ENCODE measurements around the gene HPN. TPM values are rescaled to one million over a fixed set of nuclear protein-coding genes. Genes with fewer than 3 reads are reported as not detected.

Gene HPN
- total RNA-seq, 2 experiments from 2014 or later, result not detected

DNA sequence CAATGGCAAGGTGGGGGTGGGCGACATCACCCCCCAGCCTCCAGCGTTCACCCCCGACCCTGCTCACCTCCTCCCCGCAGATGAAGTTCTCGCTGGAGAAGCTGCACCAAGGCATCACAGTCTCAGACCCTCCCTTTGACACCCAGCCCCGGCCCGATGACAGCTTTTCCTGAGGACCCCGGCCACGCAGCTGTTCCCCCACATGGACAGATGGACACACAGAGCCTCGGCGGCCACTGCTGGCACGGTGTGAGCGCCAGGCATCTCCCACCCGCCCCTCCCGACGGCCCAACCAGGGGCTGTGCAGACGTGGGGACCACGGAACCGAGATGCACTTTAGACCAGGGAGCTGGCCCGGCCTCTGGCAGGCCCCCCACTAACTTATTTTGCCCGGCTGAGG lies 15.6 kb upstream of the HPN start:
- H3K27ac ChIP-seq (ENCODE audit: low read depth in 1 of 2, low read length in 2 of 2), result no peak overlapping the region
- no peak overlapping the region for H3K4me3 ChIP-seq (ENCODE audit: low read length)
- Mint-ChIP-seq H3K27ac (no peak overlapping the region), H3K4me3 (no peak overlapping the region), H3K36me3 (ENCODE audit: low read depth) (peaks cover 70% of the 10 kb centered on the region), H3K9me3 (no peaks in the 10 kb centered on the region), H3K27me3 (peaks cover under 1% of the 10 kb centered on the region), H3K4me1 (ENCODE audit: low read depth) (peaks cover 4% of the 10 kb centered on the region)
- TF ChIP-seq, protein P1, sequence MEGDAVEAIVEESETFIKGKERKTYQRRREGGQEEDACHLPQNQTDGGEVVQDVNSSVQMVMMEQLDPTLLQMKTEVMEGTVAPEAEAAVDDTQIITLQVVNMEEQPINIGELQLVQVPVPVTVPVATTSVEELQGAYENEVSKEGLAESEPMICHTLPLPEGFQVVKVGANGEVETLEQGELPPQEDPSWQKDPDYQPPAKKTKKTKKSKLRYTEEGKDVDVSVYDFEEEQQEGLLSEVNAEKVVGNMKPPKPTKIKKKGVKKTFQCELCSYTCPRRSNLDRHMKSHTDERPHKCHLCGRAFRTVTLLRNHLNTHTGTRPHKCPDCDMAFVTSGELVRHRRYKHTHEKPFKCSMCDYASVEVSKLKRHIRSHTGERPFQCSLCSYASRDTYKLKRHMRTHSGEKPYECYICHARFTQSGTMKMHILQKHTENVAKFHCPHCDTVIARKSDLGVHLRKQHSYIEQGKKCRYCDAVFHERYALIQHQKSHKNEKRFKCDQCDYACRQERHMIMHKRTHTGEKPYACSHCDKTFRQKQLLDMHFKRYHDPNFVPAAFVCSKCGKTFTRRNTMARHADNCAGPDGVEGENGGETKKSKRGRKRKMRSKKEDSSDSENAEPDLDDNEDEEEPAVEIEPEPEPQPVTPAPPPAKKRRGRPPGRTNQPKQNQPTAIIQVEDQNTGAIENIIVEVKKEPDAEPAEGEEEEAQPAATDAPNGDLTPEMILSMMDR (IDR thresholded peaks at IDR 0.05), result no peak
- DNase-seq, result no peak
- POLR2A ChIA-PET, result interaction anchor here (0.8 to 3.9 kb wide), 2 partner anchors 11 to 52 kb away, joined by 5 to 35 read pairs; no protein-coding TSS in a partner anchor
- no peaks in the 10 kb centered on the region for H3K9me3 ChIP-seq (ENCODE audit: control insufficient read depth in 1 of 2, insufficient read depth in 1 of 2, low read length in 2 of 2)
- CTCF ChIA-PET, result no interaction called here
- peaks cover 0 to 1% of the 10 kb centered on the region in 2 experiments for H3K27me3 ChIP-seq (ENCODE audit: control insufficient read depth in 1 of 2, insufficient read depth in 2 of 2, low read length in 2 of 2)
- peaks cover 59% of the 10 kb centered on the region for H3K36me3 ChIP-seq (ENCODE audit: insufficient read depth, low read length)
- H3K4me1 ChIP-seq (ENCODE audit: insufficient read depth, low read length), result peaks cover 9% of the 10 kb centered on the region
- intact Hi-C loops (cut with DNase I, micrococcal nuclease), result no loop called here
- no peak for ATAC-seq (ENCODE audit: poor library complexity)

DNA sequence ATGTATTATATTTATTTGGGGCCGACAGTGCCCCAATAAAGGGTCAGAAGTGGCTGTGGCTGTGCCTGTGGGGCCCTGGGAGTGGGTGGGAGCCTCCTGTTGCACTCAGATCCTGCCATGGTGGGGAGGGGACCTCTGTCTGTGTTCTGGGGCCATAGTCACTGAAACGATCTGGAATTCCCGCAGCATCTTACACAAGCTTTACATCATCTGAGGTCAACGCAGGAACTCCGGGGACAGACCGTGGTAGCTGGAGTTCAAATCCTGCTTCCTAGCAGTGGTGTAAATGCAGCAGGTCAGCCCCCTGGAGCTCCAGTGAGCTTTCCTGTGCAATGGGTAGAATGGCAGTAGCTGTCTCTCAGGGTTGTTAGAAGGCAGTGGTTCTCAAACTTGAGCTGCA lies 15.1 kb upstream of the HPN start:
- CTCF ChIA-PET, result no interaction called here
- no peak overlapping the region for H3K4me3 ChIP-seq (ENCODE audit: low read length)
- intact Hi-C loops (cut with DNase I, micrococcal nuclease), result no loop called here
- H3K27ac Mint-ChIP-seq, result no peak overlapping the region
- H3K9me3 ChIP-seq (ENCODE audit: control insufficient read depth in 1 of 2, insufficient read depth in 1 of 2, low read length in 2 of 2), result no peaks in the 10 kb centered on the region
- H3K36me3 ChIP-seq (ENCODE audit: insufficient read depth, low read length), result peaks cover 55% of the 10 kb centered on the region
- no peak overlapping the region for H3K4me3 Mint-ChIP-seq
- POLR2A ChIA-PET, result interaction anchor here (0.8 to 3.9 kb wide), 3 partner anchors 12 to 53 kb away, joined by 3 to 35 read pairs (median 5); no protein-coding TSS in a partner anchor
- peaks cover 8% of the 10 kb centered on the region for H3K4me1 Mint-ChIP-seq (ENCODE audit: low read depth)
- ATAC-seq (ENCODE audit: poor library complexity) (no peak), DNase-seq (no peak)
- H3K27me3 ChIP-seq (ENCODE audit: control insufficient read depth in 1 of 2, insufficient read depth in 2 of 2, low read length in 2 of 2), result peaks cover 1 to 6% of the 10 kb centered on the region in 2 experiments
- H3K4me1 ChIP-seq (ENCODE audit: insufficient read depth, low read length), result peaks cover 13% of the 10 kb centered on the region
- no peaks in the 10 kb centered on the region for H3K9me3 Mint-ChIP-seq
- peaks cover 5% of the 10 kb centered on the region for H3K27me3 Mint-ChIP-seq
- TF ChIP-seq, protein P1 (IDR thresholded peaks at IDR 0.05), result no peak
- no peak overlapping the region for H3K27ac ChIP-seq (ENCODE audit: low read depth in 1 of 2, low read length in 2 of 2)
- H3K36me3 Mint-ChIP-seq (ENCODE audit: low read depth), result peaks cover 66% of the 10 kb centered on the region

DNA sequence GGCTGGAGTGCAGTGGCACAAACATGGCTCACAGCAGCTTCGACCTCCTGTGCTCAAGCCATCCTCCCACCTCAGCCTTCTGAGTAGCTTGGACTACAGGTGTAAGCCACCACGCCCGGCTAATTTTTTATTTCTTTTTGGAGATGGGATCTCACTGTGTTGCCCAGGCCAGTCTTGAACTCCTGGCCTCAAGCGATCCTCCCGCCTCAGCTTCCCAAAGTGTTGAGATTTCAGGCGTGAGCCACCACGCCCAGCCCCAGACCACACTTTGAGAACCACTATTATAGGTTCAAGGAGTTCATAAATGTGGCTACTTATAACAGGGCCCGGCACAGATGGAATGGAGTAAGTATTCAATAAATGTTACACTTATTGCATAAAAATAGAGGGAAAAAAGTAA lies 14.5 kb upstream of the HPN start:
- CTCF ChIA-PET, result no interaction called here
- peaks cover 49% of the 10 kb centered on the region for H3K36me3 ChIP-seq (ENCODE audit: insufficient read depth, low read length)
- no peak for DNase-seq
- ATAC-seq (ENCODE audit: poor library complexity), result no peak
- Mint-ChIP-seq H3K36me3 (ENCODE audit: low read depth) (peaks cover 63% of the 10 kb centered on the region), H3K27ac (peak overlapping the region; percentile 39), H3K4me3 (no peak overlapping the region), H3K4me1 (ENCODE audit: low read depth) (peaks cover 11% of the 10 kb centered on the region), H3K27me3 (peaks cover 11% of the 10 kb centered on the region), H3K9me3 (no peaks in the 10 kb centered on the region)
- H3K4me3 ChIP-seq (ENCODE audit: low read length), result no peak overlapping the region
- no peak overlapping the region for H3K27ac ChIP-seq (ENCODE audit: low read depth in 1 of 2, low read length in 2 of 2)
- POLR2A ChIA-PET, result interaction anchor here (1.1 to 3.9 kb wide), 4 partner anchors 9 to 64 kb away, joined by 3 to 35 read pairs (median 4); no protein-coding TSS in a partner anchor
- H3K9me3 ChIP-seq (ENCODE audit: control insufficient read depth in 1 of 2, insufficient read depth in 1 of 2, low read length in 2 of 2), result no peaks in the 10 kb centered on the region
- H3K27me3 ChIP-seq (ENCODE audit: control insufficient read depth in 1 of 2, insufficient read depth in 2 of 2, low read length in 2 of 2), result peaks cover 6 to 12% of the 10 kb centered on the region in 2 experiments
- TF ChIP-seq, protein P1 (IDR thresholded peaks at IDR 0.05), result no peak
- H3K4me1 ChIP-seq (ENCODE audit: insufficient read depth, low read length), result peaks cover 15% of the 10 kb centered on the region
- intact Hi-C loops (cut with DNase I, micrococcal nuclease), result no loop called here
